HG02840 (cell line): Measurements from ENCODE around the gene LHFPL2.
"Not testable (repeated sequence)": the region's sequence is repeated elsewhere in the genome, so short reads cannot be mapped to it uniquely, and the experiment has no call there.

Experiments used
- ATAC-seq: cut with Tn5 transposase; IDR thresholded peaks from one replicate; pipeline ENCODE4 v1.9.1; 2021; ENCODE audit warnings: mild to moderate bottlenecking, moderate library complexity, moderate number of reproducible peaks; ENCODE audit not compliant: unreplicated experiment, low FRiP score

Gene LHFPL2

DNA sequence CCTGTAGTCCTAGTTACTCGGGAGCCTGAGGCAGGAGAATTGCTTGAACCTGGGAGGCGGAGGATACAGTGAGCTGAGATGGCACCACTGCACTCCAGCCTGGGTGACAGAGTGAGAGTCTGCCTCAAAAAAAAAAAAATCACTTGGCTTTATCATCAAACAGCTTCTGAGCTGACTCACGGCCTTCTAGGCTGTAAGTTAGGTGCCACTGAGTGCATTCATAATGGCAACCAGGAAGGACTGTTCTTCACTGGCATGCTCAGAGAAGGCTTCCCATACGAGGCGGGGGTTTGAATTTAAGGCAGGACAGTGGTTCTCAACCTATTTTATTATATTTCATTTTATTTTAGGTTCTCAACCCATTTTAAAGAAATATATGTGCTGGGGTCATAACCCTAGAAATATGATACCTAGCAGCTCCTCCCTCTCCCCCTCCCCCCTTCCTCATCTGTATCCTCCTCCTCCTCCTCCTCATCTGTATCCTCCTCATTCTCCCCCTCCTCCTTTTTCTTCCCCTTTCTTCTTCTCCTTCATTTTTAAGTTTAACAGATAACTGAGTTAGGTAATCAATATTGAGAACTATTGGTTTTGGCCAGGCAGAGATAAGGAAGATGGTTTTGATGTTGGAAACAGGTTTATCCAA, 19.0 kb upstream of the LHFPL2 start:
- no peak for ATAC-seq

DNA sequence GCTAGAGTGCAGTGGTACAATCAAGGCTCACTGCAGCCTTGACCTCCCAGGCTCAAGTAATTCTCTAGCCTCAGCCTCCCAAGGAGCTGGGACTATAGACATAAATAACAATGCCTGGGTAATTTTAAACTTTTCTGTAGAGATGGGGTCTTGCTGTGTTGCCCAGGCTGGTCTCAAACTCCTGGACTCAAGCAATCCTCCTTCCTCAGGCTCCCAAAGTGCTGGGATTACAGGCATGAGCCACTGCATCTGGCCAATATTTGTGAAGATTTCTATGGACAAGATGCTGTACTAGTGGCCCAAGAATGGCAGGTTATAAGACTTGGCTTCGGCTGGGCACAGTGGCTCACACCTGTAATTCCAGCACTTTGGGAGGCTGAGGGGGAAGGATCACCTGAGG, 18.4 kb upstream of the LHFPL2 start:
- not testable (repeated sequence) for ATAC-seq

DNA sequence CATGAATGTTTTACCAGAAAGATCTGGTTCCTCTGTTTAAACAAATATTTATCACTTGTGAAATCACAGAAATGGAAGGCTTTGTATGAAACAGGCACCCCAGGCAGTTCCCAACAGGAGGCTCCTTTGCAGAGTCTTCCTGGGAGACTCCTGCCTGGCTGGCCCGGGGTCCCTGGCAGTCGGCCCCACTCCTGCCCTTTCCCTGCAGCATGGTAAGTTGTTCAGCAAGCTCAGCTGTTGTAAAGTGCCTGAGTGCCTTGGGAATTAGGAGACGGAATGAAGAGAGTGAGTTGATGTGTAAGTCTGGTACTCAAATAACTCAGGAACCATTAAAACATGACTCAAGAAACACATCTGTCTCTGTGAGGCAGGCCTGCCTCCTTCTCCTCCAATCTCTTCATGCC, 17.5 kb upstream of the LHFPL2 start:
- ATAC-seq = no peak

DNA sequence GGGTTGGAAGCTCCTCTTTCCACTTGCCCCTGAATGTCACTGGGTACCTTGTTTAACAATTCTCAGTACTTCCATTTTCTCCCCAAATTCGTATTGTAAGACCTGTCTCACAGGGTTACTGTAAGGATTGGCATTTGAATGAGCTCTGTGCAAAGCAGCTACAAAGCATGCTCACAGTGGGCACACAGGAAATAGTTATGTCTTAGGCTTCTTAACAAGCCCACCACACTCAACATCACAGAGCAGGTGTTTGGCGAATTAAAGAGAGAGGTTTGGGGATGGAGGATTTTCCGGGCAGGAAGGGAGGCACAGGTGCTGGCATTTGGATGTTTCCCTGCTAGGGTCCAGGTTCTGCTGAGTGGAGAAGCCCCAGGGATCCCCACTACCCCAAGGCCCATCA, 17.0 kb upstream of the LHFPL2 start:
- ATAC-seq = no peak

DNA sequence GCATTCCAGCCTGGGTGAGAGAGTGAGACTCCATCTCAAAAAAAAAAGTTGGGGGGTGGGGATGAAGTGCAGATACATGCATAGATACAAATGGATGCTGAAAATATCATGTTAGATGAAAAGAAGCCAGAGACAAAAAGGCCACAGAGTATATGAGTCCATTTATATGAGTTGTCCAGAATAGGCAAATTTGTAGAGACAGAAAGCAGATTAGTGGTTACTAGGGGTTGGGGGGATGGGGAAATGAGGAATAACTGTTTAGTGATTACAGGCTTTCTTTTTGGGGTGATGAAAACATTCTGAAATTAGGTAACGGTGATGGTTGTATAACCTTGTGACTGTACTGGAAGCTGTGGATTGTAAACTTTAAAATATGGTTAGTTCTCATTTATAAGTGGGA, 13.8 kb upstream of the LHFPL2 start:
- no peak for ATAC-seq

DNA sequence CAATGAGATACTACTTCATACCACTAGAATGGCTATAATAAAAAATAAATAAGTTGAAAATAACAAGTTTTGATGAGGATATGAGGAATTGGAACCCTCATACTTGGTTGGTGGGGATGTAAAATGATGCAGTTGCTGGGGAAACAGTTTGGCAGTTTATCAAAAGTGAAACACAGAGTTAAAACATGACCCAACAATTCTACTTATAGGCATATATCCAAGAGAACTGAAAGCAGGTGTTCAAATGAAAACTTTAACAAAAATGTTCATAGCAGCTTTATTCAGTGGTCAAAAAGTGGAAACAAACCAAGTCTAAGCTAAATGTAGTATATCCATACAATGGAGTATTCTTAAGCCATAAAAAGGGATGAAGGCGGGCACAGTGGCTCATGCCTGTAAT, 13.1 kb upstream of the LHFPL2 start:
- ATAC-seq = peak; percentile 53

DNA sequence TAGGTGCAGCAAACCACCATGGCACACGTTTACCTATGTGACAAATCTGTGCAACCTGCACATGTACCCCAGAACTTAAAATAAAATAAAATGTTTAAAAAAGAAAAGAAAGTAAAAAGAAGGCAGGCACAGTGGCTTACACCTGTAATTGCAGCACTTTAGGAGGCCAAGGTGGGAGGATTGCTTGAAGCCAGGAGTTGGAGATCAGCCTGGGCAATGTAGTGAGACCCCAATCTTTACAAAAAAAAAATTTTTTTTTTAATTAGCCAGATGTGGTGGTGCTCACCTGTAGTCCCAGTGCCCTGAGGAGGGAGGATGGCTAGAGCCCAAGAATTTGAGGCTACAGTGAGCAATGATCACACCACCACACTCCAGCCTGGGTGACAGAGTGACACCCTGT, 12.5 kb upstream of the LHFPL2 start:
- ATAC-seq = no peak

DNA sequence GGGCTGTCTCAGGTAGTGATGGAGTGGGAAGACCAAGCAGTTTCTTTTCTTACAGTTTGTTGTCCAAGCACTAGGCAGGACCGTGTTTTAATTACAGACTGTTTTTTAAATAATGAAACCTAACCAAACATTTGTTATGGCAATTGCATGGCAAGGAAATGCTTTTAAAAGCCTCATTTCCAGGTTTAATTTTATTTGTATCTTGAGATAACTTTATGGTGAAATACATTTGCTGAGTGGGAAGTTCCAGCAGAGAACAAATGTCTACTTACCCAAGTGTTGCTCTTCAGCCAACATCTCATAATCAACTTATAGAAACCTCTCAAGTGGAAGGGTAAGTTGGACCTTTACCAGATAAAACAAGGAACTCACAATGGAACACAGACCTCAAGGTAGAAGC, 11.8 kb upstream of the LHFPL2 start:
- no peak for ATAC-seq

DNA sequence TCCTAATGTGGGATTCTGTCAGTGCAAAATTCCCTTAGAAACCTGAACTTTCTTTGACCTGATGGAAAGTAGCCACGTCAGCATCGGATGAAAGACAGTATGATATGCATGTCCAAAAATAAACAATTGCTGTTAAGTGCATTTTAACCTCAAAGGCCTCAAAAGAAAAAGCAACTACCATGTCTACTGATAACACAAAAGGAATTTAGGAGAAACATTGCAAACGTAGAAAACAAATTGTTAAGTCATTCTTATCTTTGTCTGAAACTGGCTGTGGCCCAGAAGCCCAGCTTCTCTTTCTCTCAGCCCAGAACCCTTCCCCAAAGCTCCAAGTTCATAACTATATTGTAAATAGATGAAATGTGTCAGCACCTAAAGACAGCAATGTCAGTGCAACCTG, 11.1 kb upstream of the LHFPL2 start:
- ATAC-seq = no peak

DNA sequence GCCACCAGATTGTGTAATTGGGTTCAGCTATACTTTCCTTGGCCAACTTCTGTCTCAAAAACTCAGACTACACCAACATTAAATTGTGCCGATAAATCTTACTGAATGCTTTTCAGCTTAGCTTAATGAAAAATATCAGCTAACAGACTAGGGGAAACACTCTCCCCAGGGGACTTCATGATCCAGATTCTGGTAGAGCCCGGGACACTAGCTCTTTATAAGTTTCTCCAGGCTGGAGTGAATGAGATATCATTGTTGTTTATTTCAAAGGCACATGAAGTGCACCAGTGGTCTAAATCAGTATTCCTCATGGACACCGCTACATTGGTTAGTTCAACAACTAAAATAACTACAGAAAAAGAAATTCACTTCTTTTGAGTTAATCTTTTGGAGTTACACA, 10.5 kb upstream of the LHFPL2 start:
- no peak for ATAC-seq

DNA sequence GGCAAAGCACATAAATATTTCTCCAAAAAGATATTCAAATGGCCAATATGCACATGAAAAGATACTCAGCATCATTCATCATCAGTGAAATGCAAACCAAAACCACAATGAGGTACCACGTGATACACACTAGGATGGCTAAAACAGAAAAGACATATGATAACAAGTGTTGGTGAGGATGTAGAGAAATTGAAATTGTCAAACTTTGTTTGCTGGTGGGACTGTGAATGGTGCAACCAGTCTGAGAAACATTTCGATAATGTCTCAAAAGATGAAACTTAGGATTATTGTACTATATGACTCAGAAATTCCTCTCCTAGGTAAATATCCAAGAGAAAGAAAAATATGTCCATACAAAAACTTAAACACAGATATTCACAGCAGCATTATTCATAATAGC, 8.6 kb upstream of the LHFPL2 start:
- ATAC-seq = no peak

DNA sequence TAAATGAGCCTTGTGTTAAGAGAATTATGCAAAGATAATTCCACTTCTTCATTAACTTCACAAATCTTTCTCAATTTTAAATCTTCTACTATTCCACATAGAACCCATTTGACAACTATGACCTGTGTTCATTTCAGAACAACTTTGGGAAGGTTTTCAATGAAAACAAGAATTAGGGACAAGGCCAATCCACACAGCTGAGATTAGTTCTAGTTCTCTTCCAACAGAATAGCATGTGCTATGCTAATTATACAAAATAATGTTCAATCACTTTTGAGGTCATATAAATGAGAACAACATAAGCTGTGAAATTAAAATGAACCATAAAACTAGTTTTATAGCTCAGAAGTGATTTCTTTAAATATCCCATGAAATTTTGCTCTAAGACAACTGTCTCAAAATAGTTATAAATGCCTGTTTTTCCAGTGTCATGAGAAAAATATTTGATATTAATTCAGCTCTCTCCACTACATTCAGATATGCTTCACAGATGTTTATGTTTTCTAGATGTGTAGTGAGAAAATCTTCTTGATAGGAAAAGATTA, 7.2 kb upstream of the LHFPL2 start:
- ATAC-seq = no peak

DNA sequence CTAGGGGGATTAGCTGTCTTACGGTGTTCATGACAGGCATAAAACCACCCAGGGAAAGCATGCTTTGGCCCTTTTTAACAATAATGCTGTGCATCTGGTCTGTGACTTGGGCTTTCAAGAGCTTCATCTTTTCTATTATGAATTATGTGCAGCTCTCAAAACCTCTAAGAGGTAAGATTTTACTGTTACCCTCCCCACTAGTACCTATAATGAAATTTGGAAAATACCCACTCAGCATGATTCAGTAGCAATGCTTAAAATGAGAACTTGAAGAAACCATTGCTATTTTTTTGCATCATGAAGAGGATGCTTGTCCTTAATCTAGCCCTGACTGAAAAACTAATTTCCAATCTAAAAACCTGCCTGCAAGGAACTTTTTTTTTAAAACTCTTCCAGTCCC, 5.8 kb upstream of the LHFPL2 start:
- ATAC-seq = no peak

DNA sequence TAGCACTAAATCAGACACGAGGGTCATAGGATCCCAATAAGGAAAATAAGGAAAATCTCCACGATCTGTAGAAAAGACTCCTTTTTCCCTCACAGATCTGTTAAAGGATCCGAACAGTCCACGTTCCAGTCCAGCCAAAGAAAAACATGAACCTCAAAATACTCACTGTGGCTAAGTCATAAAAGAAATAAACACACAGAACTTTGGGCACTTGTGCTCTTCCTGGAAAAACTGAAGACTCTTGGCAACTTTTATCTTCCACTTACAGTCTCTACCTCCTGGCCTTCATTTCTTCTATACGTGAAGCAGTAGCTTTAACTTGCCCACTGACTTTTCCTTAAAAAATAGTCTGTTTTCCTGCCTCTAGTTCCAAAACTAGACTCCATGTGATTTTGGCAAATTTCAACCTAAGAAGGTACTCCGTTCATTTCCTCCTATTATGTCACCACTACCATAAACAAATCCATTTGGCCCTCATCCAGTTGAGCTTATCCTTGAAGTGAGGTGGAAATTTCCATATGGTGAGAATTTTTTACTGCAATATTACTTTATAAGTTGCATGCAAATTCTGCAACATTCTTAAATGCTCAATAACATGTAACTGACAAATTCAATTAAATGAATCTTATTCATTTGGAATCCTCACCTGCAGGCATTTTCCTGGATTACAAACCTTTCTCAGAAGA, 5.3 kb upstream of the LHFPL2 start:
- no peak for ATAC-seq

DNA sequence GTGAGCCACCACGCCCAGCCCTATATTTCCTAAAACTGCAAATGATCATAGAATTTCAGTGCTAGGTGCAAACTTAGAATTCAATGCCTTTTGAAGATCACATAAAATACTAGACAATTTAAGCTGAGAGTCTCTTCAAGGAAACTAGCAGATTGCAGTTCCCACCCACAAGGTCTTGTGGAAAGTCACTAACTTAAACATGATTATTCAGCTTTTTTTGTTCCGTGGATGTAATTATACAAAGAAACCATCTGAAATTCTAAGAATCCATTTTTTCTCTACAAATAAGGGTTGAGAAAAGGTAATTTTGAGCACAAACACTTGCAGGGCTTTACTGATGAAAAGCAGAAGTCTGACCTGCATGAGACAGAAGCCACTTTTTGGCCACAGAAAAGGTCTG, 4.5 kb upstream of the LHFPL2 start:
- ATAC-seq = no peak

DNA sequence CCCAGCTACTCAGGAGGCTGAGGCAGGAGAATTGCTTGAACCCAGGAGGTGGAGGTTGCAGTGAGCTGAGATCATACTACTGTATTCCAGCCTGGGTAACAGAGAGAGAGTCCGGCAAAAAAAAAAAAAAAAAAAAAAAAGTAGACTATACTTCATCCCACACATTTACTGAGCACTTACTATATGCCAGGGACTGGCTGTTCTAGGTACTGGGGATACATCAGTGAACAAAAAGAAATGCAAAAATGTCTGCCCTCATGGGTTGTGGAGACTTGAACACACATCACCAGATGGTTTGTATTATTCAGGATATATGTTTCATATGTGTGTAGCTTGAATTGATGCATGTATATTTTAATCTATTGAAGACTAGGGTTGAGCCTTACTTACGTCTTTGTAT, 2.9 kb upstream of the LHFPL2 start:
- no peak for ATAC-seq

DNA sequence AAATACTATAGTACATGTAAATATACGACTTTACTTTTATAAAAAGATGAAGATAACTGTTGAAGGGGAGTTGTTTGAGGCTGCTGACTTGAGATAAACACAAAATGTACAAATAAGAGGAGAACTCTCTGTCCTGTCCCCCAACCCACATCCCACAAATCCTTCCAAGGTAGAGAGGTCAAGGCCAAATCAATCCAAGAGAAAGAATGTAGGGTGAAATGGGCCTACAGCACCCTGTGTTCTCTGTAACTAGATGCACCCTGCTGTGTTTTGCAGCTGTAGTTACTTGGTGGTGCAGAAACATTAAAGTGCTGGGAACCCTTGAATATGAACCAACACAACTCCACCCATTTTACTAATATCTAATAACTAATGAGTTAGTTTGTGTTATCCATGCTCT, 2.0 kb upstream of the LHFPL2 start:
- no peak for ATAC-seq

DNA sequence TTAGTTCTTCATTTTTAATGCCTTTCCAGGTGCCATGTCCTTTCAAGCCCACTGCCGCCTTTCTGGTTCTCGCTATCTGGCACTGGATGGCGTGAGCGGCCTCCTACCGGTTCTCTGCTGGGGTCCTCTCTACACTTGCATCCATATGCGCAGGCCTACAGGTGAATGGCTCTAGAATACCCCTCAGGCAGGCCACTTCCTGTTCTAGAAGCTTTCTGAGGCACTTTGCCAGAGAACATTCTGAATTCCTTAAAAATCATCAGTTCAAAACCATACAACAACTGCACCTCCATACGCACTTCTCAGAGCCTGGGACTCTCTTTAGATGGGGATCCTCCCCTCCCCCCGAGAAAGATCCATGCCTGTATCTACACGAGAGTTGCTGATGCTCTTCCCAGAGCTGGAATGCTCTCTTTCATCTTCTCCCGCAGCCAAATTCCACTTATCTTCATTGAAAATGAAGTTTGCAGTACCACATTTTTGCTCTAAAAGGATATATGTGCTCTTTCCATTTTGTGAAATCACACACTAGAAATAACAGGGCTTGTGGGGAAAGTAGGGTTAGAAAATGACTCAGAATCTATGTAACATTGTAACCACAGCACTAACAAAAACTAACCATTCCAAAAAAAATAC, 1.4 kb upstream of the LHFPL2 start:
- no peak for ATAC-seq

DNA sequence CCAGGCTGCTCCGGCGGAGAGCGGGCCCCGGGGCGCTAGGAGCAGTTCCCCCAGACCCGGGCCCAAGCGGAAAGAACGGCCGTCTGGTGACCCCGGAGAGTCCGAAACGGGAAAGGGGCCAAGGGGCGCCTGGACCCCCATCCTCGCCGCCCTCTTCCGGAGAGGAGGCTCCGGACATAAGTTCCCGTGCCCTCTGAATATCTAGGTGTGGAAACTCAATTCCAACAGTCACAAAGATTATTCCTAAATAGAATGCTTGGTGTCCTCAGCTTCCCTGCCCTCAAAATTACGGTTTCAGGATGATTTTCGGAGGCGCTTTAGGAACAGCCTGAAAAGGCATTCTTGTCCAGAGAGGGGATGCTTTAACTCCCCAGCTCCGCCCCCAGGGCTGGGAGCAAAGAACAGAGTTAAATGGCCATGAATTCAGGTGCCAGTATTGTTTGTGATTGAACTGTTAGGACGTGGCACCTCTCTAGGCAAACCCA, 681 bp upstream of the LHFPL2 start:
- no peak for ATAC-seq

DNA sequence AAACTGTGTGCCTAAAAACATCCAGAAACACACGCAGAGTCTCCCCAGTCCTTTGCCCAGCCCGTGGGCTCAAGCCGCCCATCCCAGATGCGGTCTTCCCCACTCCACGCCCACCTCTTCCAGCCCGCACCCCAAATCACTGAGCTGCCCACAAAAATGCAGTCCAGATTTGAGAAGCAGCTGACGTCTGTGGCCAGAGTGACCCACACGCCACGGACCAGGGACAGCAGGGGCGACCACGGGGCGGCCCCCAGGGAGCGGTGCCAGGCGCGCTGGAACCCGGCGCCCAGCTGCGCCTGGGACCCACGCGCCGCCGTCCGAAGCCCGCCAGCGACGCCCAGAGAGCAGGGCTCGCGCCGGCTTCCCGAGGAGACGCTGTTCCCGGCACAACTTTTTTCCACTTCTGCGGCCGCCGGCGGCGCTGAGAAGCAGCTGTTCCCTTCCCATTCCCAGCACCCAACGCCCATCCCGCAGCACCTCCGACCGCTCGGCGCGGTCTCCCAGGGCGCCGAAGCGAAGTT, 674 bp downstream of the LHFPL2 start:
- peak; percentile 4 for ATAC-seq

DNA sequence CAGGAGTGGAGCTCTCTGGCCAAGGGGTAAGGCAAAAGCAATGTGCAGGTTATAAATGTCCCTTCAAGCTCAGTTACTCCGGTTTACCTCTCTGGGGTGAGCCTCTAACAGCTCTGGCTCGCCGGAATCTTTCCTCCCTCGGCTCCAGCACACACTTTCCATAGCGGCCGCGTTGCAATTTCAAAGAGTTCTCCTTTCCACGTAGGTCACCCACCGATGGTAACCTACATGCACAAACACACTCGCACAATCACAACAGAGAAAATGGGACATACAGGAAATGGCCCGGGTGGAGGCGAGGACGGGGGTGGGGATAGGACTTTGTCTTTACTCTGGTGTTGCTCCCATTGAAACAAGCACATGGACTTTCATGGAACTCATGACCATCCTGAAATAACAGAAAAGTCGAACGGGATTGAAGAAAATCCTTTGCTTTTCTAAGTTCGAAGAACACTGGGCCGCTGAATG, 1.2 kb downstream of the LHFPL2 start:
- ATAC-seq = no peak
